GM12865 (cell line): ENCODE results near the gene STXBP6.

ENCODE experiments used
- DNase-seq: peaks from one replicate; pipeline ENCODE4 v3.0.0; 2010; ENCODE audit warnings: low read depth
- H3K4me3 ChIP-seq: 2 replicates; pipeline ENCODE4 v1.5.1; 2011; ENCODE audit warnings: mild to moderate bottlenecking, low read depth, low read length, control low read depth
- CTCF ChIP-seq: IDR thresholded peaks from 2 replicates; pipeline ENCODE4 v1.5.1; 2011; ENCODE audit warnings: low read length, control low read depth, low read depth, inconsistent platforms; ENCODE audit not compliant: insufficient read depth; ENCODE audit errors: missing control alignments

Gene STXBP6

GRCh38 chr14:25044106-25044698 is 5.7 kb downstream of the STXBP6 start:
- no peak for DNase-seq
- H3K4me3 ChIP-seq, result no peak overlapping the region
- no peak for TF ChIP-seq CTCF

GRCh38 chr14:25042362-25043299 is 7.3 kb downstream of the STXBP6 start:
- H3K4me3 ChIP-seq, result no peak overlapping the region
- no peak for DNase-seq
- no peak for TF ChIP-seq CTCF

- no peak for DNase-seq
- no peak overlapping the region for H3K4me3 ChIP-seq
- TF ChIP-seq CTCF, result no peak
Observed at GRCh38 chr14:25041898-25042297, 8.0 kb downstream of the STXBP6 start.

GRCh38 chr14:25041484-25041883 is 8.5 kb downstream of the STXBP6 start:
- DNase-seq, result no peak
- no peak overlapping the region for H3K4me3 ChIP-seq
- TF ChIP-seq CTCF, result no peak

GRCh38 chr14:25039933-25040332 is 10.0 kb downstream of the STXBP6 start:
- no peak for DNase-seq
- no peak for TF ChIP-seq CTCF
- H3K4me3 ChIP-seq, result no peak overlapping the region

GRCh38 chr14:25038044-25038668 is 11.8 kb downstream of the STXBP6 start:
- no peak for DNase-seq
- no peak overlapping the region for H3K4me3 ChIP-seq
- TF ChIP-seq CTCF, result no peak

- H3K4me3 ChIP-seq, result no peak overlapping the region
- no peak for TF ChIP-seq CTCF
- DNase-seq, result no peak
Observed at GRCh38 chr14:25037032-25037431, 12.9 kb downstream of the STXBP6 start.
